Endometrial microvascular endothelial cells (primary cell): ENCODE data around the gene CSRP3. TPM values are rescaled to one million over a fixed set of nuclear protein-coding genes. Genes with fewer than 3 reads are reported as not detected.

Experiments used
- in situ Hi-C: cut with HindIII; loops from 2 replicates; pipeline ENCODE4 v1.10.0; 2017; ENCODE audit warnings: low sequenced_read_pairs, low pct_unique_long_range_greater_than_20kb; ENCODE audit errors: inconsistent ontology term
- total RNA-seq: library from RNA; depleted of rRNA; stranded (reverse); fragments of >200 nt; gene quantifications from one replicate; pipeline ENCODE4 v1.2.3, GENCODE V29; 2015; ENCODE audit errors: inconsistent ontology term

CSRP3 gene
- total RNA-seq, 1 donor from 2014 or later: not detected

DNA sequence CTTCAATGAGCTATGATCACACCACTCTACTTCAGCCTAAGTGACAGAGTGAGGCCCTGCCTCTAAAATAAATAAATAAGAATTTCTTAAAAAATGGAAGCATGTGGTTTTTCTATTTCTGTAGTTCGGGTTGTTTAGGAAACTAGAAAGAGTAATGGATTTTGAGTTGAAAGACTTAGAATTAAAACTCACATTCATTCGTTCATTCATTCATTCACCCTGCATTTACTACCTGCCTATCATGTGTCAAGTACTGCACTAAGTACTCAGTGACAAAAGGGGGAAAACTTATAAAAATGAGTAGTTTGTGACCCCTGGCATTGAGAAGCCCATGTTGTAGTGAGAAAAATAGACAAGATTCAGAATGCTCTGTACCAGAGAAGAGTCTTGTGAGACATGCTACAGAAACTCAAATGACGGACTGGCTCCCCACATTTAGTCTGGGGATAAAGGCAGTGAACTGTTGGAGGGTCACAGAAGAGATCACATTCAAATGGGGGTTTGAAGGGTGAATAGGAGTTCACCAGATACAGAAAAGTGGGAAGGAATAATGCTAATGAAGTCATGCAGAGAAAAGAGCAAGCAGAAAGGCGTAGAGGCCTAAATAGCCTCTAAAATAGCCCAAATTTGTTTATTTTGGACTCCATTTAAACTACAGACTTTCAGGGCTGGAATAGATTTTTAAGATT lies 7.0 kb downstream of the CSRP3 start:
- in situ Hi-C loops: no loop called here

DNA sequence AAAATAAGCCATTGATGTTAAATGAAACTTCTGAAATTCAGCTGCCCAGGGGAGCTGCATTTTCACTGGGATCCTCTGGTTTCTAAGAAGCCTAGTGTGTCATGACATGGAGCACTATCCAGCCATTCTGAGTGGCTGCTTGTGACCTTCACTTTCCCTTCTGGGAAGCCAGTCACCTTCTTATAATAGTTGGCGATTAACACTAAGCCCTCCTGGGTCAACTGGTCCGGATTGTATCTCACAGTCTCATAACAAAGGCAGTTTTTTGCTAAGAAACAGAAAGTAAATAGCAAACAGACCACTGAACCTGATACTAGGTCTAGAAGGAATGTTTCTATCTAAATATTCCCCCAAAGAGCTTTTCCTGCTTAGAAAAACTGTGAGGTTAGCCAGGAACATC lies 7.9 kb downstream of the CSRP3 start:
- in situ Hi-C loops: no loop called here

GRCh38 chr11:19191530-19192169 lies 10.1 kb downstream of the CSRP3 start:
- in situ Hi-C loops: no loop called here

- in situ Hi-C loops: no loop called here
Measured at GRCh38 chr11:19187833-19188258, 13.9 kb downstream of the CSRP3 start.

- in situ Hi-C loops: no loop called here
Measured at GRCh38 chr11:19187114-19187832, 14.5 kb downstream of the CSRP3 start.

DNA sequence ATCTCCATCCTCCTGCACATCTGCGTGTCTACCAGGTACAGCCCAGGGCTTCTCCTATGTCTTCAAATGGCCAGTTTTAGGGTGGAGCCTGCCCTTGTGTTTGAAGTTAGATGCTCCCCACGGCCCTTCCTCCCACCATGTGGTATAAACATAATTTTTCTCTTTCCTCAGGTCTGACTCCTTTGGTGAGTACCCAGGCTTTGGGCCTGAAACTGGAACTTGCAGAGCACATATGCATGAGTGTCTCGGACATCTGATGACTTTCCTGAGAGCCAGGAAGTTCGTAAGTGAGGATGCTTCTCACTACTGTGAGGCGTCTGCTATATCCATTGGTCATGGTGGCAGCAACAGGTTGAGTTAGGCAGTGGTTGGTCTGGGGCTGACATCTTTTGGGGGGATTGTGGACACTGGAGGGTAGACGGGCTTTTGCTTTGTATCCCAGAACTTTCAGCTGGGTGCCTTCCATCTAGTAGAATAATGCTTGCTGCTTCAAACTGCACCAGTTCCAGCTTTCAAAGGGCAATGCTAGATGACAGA lies 16.2 kb downstream of the CSRP3 start:
- in situ Hi-C loops: no loop called here

DNA sequence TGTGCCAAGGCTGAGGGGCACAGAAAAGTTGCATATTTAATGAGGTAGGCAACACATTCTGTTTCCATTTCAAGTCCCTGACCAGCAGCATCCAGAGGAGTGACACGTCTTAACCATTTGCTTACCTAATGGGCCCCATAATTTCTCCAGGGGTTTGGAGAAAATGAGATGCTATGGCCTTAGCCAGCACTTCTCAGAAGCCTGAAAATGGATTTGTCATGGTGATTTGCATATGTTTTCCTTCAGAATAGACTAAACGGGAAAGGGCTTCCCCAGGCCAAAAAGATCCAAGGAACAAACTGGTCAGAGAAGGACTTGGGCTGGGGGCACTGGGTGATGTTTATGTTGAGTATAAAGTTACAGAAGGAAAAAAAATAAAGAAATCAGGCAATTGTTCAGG lies 16.7 kb downstream of the CSRP3 start:
- in situ Hi-C loops: no loop called here

DNA sequence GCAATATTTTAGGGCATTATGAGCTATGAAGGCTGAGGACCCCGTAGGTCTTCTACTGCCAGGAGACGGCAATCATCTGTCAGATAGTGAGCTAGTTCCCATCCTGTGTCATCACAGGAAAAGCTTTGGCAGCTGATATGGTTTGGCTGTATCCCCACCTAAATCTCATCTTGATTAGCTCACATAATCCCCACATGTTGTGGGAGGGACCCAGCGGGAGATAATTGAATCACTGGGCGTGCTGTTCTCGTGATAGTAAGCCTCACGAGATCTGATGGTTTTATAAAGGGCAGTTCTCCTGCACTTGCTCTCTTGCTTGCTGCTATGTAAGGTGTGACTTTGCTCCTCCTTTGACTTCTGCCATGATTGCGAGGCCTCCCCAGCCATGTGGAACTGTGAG lies 18.1 kb downstream of the CSRP3 start:
- in situ Hi-C loops: no loop called here

DNA sequence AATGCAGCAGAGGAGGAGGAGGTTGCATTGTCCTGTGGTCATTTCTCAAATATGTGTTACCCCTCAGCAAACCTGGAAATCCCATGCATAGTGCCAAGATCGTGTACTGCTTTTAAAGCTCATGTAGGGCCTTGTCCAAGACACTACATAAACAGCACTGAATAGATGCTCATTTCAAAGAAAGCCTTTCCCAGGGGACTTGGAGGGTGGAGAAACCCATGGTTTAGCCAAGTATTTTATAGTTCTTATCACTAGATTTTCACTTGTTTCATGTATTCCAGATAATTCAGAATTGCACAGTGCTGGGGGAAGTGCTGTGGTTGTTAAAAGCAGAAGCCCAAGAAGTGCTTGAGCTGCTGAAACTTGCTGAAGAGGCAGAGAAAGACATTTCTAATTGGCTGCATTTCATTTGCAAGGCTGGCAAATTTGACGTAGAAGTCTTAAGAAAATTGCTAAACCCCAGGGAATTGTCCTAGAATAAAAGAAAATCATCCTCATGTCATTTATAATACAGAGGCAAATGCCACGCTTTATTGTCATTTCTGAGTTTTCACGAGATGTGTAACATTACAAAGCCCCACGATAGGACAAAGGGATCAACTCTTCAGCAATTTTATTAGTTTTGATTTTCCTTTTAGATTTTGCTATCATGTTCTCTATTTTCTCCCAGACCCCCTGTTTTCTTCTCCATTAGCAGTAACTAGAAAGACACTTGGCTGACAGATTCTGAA lies 20.1 kb downstream of the CSRP3 start:
- in situ Hi-C loops: no loop called here

GRCh38 chr11:19176629-19177186 lies 25.1 kb downstream of the CSRP3 start:
- in situ Hi-C loops: no loop called here

DNA sequence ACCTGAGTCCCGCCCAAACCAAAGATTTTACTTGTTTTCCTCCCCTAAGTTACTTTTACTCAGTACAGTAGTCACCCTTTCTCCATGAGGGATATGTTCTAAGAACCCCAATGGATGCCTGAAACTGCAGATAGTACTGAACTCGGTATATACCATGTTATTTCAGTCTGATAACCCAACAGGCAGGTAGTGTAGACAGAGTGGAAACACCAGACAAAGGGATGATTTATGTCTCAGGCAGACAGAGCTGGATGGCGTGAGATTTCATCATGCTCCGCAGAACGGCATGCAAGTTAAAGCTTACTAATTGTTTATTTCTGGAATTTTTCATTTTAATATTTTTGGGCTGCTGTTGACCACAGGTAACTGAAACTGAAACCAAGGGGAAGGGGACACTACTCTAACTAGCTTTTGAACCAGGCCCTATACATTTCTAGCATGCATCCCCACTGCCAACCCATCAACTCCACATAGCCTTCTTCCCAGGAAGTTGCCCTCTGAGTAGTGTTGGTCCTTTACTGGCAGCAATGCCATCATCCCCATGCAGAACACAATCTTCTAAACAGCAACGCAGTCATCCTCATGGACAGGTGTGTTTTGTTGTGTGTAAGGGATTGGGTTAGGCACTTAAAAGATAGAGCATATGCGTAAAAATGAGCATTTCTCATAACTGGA lies 27.7 kb downstream of the CSRP3 start:
- in situ Hi-C loops: no loop called here

GRCh38 chr11:19173004-19173689 lies 28.6 kb downstream of the CSRP3 start:
- in situ Hi-C loops: no loop called here

GRCh38 chr11:19168090-19168489 lies 33.7 kb downstream of the CSRP3 start:
- in situ Hi-C loops: no loop called here

DNA sequence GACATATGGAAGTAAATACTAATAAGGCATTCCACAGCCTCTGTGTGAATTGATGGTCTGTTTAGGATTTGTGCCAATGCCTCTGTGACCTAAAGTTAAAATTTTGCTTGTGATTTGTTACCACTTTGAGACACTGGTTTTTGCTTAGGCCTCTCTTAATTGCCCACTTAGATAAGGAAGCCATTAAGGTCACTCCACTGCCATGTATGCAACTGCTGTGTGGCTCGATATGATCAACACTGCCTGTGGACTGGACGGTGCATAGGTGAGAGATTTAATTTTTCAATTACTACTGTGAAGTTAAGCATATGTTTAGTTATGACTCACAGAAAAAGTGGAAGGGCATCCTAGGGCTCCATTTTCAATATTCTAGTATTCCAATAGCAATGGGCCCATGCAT lies 36.9 kb downstream of the CSRP3 start:
- in situ Hi-C loops: no loop called here

DNA sequence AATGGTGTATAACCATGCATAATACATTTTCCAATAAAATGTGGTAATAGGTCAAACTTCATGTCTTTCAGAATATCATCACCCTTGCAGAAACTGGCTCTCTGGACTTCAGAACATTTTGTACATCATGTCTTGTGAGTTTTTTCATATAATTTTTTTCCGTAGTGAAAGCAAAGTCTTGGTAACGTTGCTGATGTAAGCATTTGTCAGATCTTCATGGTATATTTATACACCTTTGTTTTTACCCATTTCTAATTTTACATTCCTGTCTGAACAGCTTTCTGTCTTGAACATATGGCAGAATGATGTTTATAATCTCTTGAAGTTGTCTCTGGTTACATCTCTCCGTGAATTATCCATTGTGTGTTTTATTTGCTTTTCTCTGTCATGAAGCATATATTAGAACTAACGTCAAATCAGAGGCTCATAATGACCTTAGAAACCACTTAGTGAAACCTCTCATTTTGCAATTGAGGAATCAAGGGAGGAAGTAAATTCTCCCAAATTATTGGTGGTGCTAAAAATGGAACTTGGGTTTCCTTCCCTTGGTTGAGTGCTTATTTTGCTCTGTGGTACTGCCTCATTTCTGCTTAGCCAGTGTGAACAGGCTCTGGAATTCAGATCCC lies 37.4 kb downstream of the CSRP3 start:
- in situ Hi-C loops: no loop called here

DNA sequence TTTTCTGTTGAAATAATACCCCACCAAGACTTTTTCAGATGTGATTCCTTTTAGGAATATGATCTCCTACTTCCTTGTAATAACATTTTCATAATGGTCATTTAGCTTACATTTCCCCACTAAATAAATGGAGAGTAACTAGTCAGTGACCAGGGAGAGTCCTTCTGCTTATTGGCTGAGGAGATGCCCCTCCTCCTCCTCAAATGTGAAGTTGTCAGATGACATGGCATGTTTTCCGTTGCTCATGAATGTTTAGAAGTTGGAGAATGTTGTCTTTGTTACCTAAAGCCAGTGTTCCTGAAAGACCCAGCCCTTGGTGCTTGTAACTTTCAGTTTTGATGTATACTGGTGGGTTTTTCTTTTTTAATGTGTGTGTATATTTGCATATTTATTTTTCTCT lies 38.2 kb downstream of the CSRP3 start:
- in situ Hi-C loops: no loop called here

DNA sequence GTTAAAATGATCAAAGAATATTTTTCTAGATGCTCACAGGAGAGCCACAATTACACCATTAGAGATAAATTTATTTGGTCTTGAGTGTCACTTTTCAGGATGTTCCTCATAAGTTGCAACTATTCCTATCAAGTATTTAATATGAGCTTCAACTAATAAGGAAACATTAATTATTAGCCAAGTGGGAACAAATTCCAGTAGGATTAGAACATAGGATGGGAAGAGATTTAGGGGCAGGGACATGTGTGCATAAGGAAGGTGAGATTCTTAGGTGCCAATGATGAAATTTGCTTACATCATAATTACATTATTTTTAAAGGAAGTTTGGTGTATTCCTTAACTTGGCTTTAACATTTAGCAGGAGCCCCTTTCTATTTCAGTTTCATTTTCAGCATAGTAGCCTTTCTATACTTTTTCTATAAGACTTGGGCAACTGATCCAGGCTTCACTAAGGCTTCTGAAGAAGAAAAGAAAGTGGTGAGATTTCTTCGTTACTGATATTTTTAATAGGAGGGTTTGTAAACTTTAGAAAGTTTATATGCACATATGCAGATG lies 38.8 kb downstream of the CSRP3 start:
- in situ Hi-C loops: no loop called here
